ENCODE data around the gene DOK4.

Gene DOK4

DNA sequence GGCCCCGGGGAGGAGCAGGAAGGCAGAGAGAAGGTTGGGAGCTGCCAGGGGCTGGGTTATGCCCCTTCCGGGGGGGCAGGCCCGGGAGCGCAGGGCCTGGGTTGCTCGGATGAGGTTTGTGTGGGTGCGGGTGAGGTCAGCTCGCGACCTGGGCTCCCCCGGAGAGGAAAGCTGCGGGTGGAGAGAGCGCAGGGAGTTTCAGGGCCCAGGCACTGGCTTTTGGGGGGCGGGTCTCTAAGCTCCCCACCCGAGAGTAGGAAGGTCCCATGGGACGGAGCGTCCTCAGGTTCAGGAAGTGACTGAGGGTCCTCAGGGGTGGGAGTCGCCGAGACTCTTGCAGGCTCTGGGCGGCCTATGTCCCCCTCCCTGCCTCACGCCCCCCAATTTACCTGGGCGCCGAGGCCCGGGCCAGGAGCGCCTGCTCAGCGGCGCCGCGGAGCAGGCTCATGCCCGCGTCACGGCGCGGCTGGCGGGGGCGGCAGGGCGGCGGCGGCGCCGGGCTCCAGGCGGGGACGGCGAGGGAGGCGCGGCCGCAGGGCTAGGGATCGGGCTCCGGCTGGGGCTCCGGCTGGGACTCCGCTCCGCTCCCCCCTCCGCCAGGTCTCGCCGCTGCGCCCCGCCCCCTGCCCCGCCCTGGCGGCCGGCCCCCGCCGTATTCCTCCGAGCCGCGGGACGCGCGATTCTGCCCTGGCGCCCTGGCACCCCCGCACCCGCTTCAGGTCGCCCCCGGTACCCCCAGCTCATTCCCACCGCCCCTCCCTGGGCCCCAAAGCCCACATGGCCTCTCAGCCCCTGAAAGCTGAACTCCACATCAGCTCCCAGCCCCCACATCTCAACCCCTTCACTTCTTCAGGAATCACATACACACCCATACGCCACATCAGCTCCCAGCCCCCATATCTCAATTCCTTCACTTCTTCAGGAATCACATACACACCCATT lies at the start of gene DOK4:
Gene DOK4, minus strand, starts transcription at position 578 of the 942 bp plus-strand sequence. CDS start 6,986 bp downstream, outside the sequence.
- Histone ChIP-seq H3K27ac (ENCODE audit: low read depth, low read length) (no peak within 1 kb of the TSS), H3K36me3 (ENCODE audit: control insufficient read depth, insufficient read depth, low read length) (no peaks in the 10 kb centered on the region), H3K27me3 (ENCODE audit: control insufficient read depth, insufficient read depth, low read length) (no peaks in the 10 kb centered on the region), H3K9ac (ENCODE audit: low read length) (peak within 1 kb of the TSS; percentile 86), H3K4me1 (ENCODE audit: control insufficient read depth, insufficient read depth, low read length) (no peaks in the 10 kb centered on the region), H3K4me3 (ENCODE audit: low read length) (peak within 1 kb of the TSS; percentile 84)

DNA sequence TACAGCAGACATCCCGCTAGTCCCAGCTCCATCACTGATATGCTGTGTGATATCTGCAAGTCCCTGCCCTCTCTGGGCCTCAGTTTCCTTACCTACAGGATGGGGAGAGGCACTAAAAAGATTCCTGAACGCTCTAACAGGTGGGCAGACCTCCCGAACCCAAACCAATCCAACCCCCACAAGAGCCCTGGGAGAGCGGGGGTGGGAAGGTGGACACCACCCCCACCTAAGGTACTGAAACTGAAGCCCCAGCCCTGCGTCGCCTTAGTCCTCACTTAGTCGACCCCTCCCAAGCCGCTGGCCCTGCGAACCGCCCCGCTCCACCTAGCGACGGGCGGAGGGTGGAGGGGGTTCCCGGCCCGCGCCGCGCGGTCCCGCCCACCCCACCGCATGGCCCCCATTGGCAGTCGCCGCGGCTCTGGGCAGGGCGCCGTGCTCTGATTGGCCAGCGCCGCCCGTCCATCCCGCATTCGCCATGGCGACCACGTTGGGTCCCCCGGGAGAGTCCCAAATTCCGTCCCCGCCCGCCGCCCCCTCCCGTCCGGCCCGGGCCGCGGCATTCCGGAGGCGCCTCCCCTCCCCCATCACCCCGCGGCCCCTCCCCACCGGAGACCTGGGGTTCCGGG lies 49.5 kb upstream of the DOK4 start:
- Histone ChIP-seq H3K9ac (ENCODE audit: low read length) (peak overlapping the region; percentile 56), H3K4me1 (ENCODE audit: control insufficient read depth, insufficient read depth, low read length) (peaks cover 17% of the 10 kb centered on the region), H3K4me3 (ENCODE audit: low read length) (peak overlapping the region; percentile 84), H3K27ac (ENCODE audit: low read depth, low read length) (peak overlapping the region; percentile 89), H3K36me3 (ENCODE audit: control insufficient read depth, insufficient read depth, low read length) (no peaks in the 10 kb centered on the region), H3K27me3 (ENCODE audit: control insufficient read depth, insufficient read depth, low read length) (no peaks in the 10 kb centered on the region)

DNA sequence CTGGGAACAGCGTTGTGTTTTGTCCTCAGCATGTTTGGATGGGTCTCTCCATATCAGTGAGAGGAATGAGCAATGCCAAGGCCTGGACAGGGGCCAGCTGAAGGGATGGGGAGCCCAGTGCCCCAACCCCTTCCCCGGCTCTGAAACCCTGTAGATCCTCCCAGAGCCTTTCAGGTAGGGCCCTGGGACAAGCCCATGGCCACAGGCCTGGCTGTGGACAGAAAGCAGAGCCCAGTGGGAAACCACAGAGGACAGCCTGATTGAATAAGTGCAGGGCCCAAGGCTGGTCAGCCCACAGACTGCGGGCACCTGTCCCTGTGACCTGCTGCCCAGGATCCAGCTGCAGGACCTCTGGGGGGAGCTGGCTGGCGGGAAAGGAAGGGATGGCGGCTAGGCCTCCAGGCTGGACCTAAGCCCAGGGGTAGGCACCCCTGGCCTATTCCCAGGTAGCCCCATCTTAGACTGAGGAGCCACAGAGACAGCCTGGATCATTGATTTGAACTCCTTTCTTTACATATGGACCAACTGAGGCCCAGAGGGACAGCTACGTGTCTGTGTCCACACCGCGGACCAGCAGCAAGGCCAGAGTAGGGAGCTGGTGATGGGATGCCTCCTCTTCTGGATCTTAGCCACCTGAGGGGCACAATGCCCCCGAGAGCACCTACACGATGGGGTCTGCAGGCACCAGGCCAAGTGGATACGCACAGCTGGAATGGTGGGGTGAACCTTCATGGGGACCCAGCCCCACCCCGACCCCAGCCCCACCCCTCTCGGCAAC lies 48.8 kb upstream of the DOK4 start:
- Histone ChIP-seq H3K4me1 (ENCODE audit: control insufficient read depth, insufficient read depth, low read length) (peaks cover 22% of the 10 kb centered on the region), H3K9ac (ENCODE audit: low read length) (peak overlapping the region; percentile 56), H3K27me3 (ENCODE audit: control insufficient read depth, insufficient read depth, low read length) (no peaks in the 10 kb centered on the region)

DNA sequence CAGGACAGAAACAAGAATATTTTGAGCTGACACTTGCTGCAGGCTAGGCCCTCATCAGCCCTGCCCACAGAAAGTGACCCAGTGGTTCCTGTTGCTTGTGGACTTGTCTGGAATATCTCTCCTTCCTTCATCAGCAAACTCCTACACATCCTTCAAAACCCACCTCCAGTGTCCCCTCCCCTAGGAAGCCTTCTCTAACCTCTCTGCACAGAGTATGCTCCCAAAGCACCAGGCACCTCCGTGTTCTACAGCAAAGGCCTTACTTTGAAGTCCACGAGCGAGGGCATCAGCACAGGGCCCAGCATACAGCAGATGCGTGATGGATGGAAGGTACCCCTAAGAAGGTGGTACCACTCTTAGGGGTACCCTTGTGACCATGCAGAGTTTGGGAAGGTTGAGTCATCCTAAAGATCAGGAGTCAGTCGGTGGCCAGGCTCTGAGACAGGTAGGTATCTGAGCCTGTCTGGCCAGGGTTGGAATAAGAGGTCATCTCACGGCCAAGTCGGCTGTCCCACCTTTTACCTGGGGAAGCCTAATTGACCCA lies 48.1 kb upstream of the DOK4 start:
- Histone ChIP-seq H3K9ac (ENCODE audit: low read length) (no peak overlapping the region), H3K4me1 (ENCODE audit: control insufficient read depth, insufficient read depth, low read length) (peaks cover 22% of the 10 kb centered on the region), H3K27me3 (ENCODE audit: control insufficient read depth, insufficient read depth, low read length) (no peaks in the 10 kb centered on the region), H3K36me3 (ENCODE audit: control insufficient read depth, insufficient read depth, low read length) (no peaks in the 10 kb centered on the region), H3K4me3 (ENCODE audit: low read length) (no peak overlapping the region), H3K27ac (ENCODE audit: low read depth, low read length) (no peak overlapping the region)

More for the DNA sequence above, 48.8 kb upstream of the DOK4 start:
- H3K4me3 ChIP-seq (ENCODE audit: low read length): peak overlapping the region; percentile 84
- no peaks in the 10 kb centered on the region for H3K36me3 ChIP-seq (ENCODE audit: control insufficient read depth, insufficient read depth, low read length)
- H3K27ac ChIP-seq (ENCODE audit: low read depth, low read length): no peak overlapping the region

DNA sequence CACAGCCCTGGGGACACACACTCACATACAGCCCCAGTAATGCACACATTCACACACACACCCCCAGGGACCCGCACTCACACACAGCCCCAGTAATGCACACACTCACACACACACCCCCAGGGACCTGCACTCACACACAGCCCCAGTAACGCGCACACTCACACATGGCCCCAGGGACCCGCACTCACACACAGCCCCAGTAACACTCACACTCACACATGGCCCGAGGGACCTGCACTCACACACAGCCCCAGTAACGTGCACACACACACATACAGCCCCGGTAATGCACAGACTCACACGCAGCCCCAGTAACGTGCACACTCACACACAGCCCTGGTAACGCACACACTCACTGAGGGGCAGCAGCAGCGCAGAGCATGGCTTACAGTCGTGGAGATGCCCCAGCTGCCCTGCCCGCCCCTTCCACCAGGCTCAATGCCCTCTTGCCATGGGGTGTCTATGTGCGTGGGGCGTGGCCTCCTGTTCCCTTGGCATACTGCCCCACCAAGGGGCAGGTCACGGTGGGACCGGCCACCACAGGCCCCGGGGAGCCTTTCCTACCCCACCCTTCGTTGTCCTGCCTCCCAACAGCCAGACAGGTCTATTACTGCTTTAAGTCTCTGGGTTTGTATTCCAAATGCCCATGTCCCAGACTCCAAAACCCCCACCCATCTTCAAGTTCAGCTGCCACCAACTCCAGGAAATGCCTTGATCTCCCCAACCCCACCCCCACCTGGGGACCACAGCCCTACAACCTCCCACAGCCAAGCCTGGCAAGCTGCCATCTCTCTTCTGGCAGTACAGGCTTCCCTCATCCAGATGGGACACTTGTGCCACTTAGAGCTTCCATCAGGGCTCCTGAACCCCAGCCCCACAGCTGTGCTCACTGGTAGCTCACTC lies 47.4 kb upstream of the DOK4 start:
- no peak overlapping the region for H3K9ac ChIP-seq (ENCODE audit: low read length)
- peak overlapping the region; percentile 44 for H3K4me3 ChIP-seq (ENCODE audit: low read length)
- no peaks in the 10 kb centered on the region for H3K27me3 ChIP-seq (ENCODE audit: control insufficient read depth, insufficient read depth, low read length)
- H3K27ac ChIP-seq (ENCODE audit: low read depth, low read length): no peak overlapping the region
- no peaks in the 10 kb centered on the region for H3K36me3 ChIP-seq (ENCODE audit: control insufficient read depth, insufficient read depth, low read length)
- peaks cover 22% of the 10 kb centered on the region for H3K4me1 ChIP-seq (ENCODE audit: control insufficient read depth, insufficient read depth, low read length)

DNA sequence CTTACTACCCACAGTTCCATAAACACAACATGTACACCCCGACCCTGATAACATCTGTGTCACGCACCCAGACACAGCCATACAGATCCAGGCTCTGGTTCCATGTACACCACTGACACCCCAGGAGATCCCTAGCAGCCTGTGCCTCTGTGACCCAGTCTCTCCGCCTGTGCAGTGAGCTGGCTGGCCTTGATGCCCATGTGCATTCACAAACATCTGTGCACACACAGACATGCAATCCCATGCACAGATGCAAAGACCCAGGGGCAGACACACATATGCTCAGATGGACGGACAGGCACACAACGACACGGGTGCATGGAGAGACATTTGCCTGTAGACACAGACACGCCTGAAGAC lies 46.0 kb upstream of the DOK4 start:
- H3K27me3 ChIP-seq (ENCODE audit: control insufficient read depth, insufficient read depth, low read length): no peaks in the 10 kb centered on the region
- H3K27ac ChIP-seq (ENCODE audit: low read depth, low read length): no peak overlapping the region
- H3K9ac ChIP-seq (ENCODE audit: low read length): no peak overlapping the region
- peaks cover 22% of the 10 kb centered on the region for H3K4me1 ChIP-seq (ENCODE audit: control insufficient read depth, insufficient read depth, low read length)
- no peak overlapping the region for H3K4me3 ChIP-seq (ENCODE audit: low read length)
- H3K36me3 ChIP-seq (ENCODE audit: control insufficient read depth, insufficient read depth, low read length): no peaks in the 10 kb centered on the region

DNA sequence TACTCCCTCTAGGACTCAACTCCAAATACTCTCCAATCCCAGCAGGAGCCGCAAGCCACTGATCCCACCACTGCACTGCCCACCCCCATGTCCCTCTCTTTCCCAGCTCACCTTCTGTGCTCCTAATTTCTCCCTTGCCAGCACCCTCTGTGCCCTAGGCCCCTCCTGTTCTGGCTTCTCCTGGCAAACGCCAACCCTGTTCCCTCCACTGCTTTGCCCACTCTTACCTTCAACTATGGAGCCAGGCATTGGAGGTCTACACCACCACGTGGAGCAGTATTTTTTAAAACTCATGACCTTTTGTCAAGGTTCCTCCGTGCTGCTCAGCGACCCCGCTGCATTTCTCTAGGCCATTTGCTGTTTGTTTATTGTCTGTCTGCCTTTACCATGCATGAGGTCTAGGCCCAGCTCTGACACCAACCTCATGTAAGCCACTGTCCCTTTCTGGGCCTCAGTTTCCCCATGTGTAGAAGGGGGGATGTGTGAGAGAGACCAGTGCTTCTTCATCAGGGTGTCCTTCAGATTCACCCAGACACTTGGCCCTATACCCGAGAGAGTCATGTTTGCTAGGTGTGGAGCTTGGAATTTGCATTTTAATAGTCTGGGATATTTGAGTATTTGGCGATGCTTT lies 45.5 kb upstream of the DOK4 start:
- no peaks in the 10 kb centered on the region for H3K36me3 ChIP-seq (ENCODE audit: control insufficient read depth, insufficient read depth, low read length)
- H3K27ac ChIP-seq (ENCODE audit: low read depth, low read length): no peak overlapping the region
- peaks cover 22% of the 10 kb centered on the region for H3K4me1 ChIP-seq (ENCODE audit: control insufficient read depth, insufficient read depth, low read length)
- H3K27me3 ChIP-seq (ENCODE audit: control insufficient read depth, insufficient read depth, low read length): no peaks in the 10 kb centered on the region
- no peak overlapping the region for H3K9ac ChIP-seq (ENCODE audit: low read length)
- no peak overlapping the region for H3K4me3 ChIP-seq (ENCODE audit: low read length)

DNA sequence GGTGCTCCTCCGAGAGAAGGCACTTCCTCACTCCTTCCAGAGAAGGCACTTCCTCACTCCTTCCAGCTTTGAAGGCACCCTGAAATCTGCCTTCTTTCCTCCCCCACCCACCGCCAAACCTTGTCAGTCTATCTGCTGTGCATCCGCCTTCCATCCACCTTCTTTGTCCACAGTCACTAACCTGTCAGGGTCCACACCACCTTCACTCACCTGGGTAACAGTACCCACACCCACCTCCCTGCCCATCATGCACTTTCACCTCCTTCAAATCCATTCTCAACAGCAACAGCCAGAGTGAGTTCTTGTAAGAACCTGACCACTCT lies 44.9 kb upstream of the DOK4 start:
- no peak overlapping the region for H3K9ac ChIP-seq (ENCODE audit: low read length)
- H3K4me3 ChIP-seq (ENCODE audit: low read length): no peak overlapping the region
- no peaks in the 10 kb centered on the region for H3K27me3 ChIP-seq (ENCODE audit: control insufficient read depth, insufficient read depth, low read length)
- H3K4me1 ChIP-seq (ENCODE audit: control insufficient read depth, insufficient read depth, low read length): peaks cover 22% of the 10 kb centered on the region
- H3K27ac ChIP-seq (ENCODE audit: low read depth, low read length): no peak overlapping the region
- no peaks in the 10 kb centered on the region for H3K36me3 ChIP-seq (ENCODE audit: control insufficient read depth, insufficient read depth, low read length)

DNA sequence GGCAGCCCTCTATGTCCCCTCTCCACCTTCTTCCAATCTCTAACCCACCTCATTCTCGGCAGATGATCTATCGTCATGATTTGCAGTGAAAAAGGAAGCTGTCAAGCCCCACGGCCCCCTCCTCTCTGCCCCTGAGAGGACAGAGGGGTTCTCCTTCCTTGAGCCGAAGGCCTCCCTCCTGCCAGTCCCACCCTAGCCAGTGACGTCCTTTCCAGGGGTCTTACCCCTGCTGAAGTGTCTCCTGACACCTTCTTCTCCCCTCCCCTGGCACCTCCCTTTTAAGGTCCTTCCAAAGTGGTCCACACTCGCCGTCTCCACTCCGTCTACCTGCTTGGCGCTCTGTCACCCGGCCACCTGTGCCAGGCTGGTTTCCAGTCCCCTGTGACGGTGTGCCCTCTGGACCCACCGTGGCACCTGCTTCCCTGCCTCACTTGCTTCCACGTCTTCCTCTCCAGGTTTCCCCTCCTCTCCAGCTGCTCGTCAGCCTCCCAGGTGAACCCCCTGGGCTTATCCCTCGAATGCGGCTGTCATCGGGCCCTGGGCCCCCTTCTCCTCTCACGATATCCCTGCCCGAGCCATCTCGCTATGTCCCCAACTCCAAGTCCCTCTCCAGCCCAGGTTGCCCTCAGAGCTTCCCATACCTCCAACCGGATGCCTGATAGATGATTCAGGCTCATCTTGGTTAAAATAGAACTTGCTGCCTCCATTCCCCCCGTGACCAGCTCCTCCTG lies 44.4 kb upstream of the DOK4 start:
- H3K4me1 ChIP-seq (ENCODE audit: control insufficient read depth, insufficient read depth, low read length): peaks cover 22% of the 10 kb centered on the region

DNA sequence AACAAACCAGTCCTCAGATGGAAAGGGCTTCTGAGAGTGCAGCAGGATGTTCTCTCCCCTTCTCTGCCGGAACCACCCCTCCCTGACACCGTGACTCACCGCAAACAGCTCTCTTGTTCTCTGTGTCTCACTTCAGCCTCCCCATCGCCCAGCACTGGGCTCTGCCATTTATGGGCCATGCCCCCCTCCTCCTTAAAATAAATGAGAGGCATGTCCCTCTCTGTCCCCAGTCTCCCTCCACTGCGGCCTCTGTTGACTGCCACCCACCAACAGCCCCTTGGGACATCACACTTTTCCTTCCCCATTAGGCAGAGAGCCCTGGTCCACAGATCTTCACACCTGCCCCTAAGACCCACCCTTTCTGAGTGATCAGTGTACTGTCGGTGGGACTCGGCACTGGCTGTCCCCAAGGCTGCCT lies 43.8 kb upstream of the DOK4 start:
- no peaks in the 10 kb centered on the region for H3K27me3 ChIP-seq (ENCODE audit: control insufficient read depth, insufficient read depth, low read length)
- H3K4me3 ChIP-seq (ENCODE audit: low read length): no peak overlapping the region
- no peak overlapping the region for H3K9ac ChIP-seq (ENCODE audit: low read length)
- H3K4me1 ChIP-seq (ENCODE audit: control insufficient read depth, insufficient read depth, low read length): peaks cover 19% of the 10 kb centered on the region
- peak overlapping the region; percentile 48 for H3K27ac ChIP-seq (ENCODE audit: low read depth, low read length)
- H3K36me3 ChIP-seq (ENCODE audit: control insufficient read depth, insufficient read depth, low read length): peaks cover 2% of the 10 kb centered on the region

More for the DNA sequence above, 44.4 kb upstream of the DOK4 start:
- Histone ChIP-seq H3K27ac (ENCODE audit: low read depth, low read length) (peak overlapping the region; percentile 48), H3K4me3 (ENCODE audit: low read length) (no peak overlapping the region), H3K9ac (ENCODE audit: low read length) (no peak overlapping the region), H3K27me3 (ENCODE audit: control insufficient read depth, insufficient read depth, low read length) (no peaks in the 10 kb centered on the region), H3K36me3 (ENCODE audit: control insufficient read depth, insufficient read depth, low read length) (no peaks in the 10 kb centered on the region)
